Neural cell (in vitro differentiated cells): Measurements from ENCODE around the gene ATP8B4. TPM values are rescaled to one million over a fixed set of nuclear protein-coding genes. Genes with fewer than 3 reads are reported as not detected.

Experiments used
- H2AFZ ChIP-seq: fragments of 200-600, 300-800 bp; sonication (generic), shearing (Covaris generic); 2 replicates; pipeline ENCODE4 v1.6.0; 2014; ENCODE audit warnings: low read depth, mild to moderate bottlenecking, antibody characterized with exemption, low read length, moderate library complexity
- H3F3A ChIP-seq: fragments of 200-600 bp; shearing (Covaris generic); 2 replicates; pipeline ENCODE4 v1.6.1; 2016; ENCODE audit warnings: mild to moderate bottlenecking, moderate library complexity, mixed read lengths, antibody characterized with exemption, low read length; ENCODE audit not compliant: insufficient read depth, poor library complexity, severe bottlenecking
- H3K27ac ChIP-seq: fragments of 200-600, 300-800 bp; sonication (generic), shearing (Covaris generic); 2 replicates; pipeline ENCODE4 v1.5.1; 2014; ENCODE audit warnings: mild to moderate bottlenecking, low read length, moderate library complexity
- H3K27me3 ChIP-seq: fragments of 300-800, 200-600 bp; sonication (generic), shearing (Covaris generic); 2 replicates; pipeline ENCODE4 v1.6.0; 2014; ENCODE audit warnings: mild to moderate bottlenecking, low read depth, low read length, moderate library complexity; ENCODE audit not compliant: insufficient read depth
- H3K36me3 ChIP-seq: fragments of 300-800, 200-600 bp; sonication (generic), shearing (Covaris generic); 2 replicates; pipeline ENCODE4 v1.5.1; 2014; ENCODE audit warnings: mild to moderate bottlenecking, antibody characterized with exemption, low read length, moderate library complexity; ENCODE audit not compliant: insufficient read depth
- H3K4me2 ChIP-seq: fragments of 300-800, 200-600 bp; sonication (generic), shearing (Covaris generic); 2 replicates; pipeline ENCODE4 v1.6.0; 2014; ENCODE audit warnings: mild to moderate bottlenecking, low read length
- H3K4me3 ChIP-seq: fragments of 300-800, 200-600 bp; sonication (generic), shearing (Covaris generic); 2 replicates; pipeline ENCODE4 v1.5.1; 2014; ENCODE audit warnings: mild to moderate bottlenecking, low read length, moderate library complexity
- H3K79me2 ChIP-seq: fragments of 200-600 bp; shearing (Covaris generic); replicated peaks from 2 replicates; pipeline ENCODE4 v1.6.0; 2014; ENCODE audit warnings: mild to moderate bottlenecking, low read length, moderate library complexity; ENCODE audit not compliant: insufficient read depth
- H3K9ac ChIP-seq: fragments of 300-800, 200-600 bp; sonication (generic), shearing (Covaris generic); 2 replicates; pipeline ENCODE4 v1.6.1; 2016; ENCODE audit warnings: mild to moderate bottlenecking, low read length, mixed read lengths
- H3K9me2 ChIP-seq: fragments of 200-600 bp; shearing (Covaris generic); 2 replicates; pipeline ENCODE4 v1.6.1; 2016; ENCODE audit warnings: mild to moderate bottlenecking, low read length, mixed read lengths; ENCODE audit not compliant: insufficient read depth
- H3K9me3 ChIP-seq: fragments of 200-600, 300-800 bp; sonication (generic), shearing (Covaris generic); 2 replicates; pipeline ENCODE4 v1.6.1; 2016; ENCODE audit warnings: mild to moderate bottlenecking, mixed run types, low read length, moderate library complexity, mixed read lengths
- H4K20me1 ChIP-seq: fragments of 200-600 bp; shearing (Covaris generic); 2 replicates; pipeline ENCODE4 v1.6.1; 2016; ENCODE audit warnings: mild to moderate bottlenecking, mixed run types; ENCODE audit not compliant: insufficient read depth
- EP300 ChIP-seq: fragments of 450-650 bp; conservative IDR thresholded peaks from 2 replicates; pipeline ENCODE4 v1.6.1; 2014; ENCODE audit warnings: antibody characterized with exemption, mild to moderate bottlenecking, moderate library complexity; ENCODE audit not compliant: poor library complexity, severe bottlenecking
- EZH2 ChIP-seq: fragments of 200-600, 300-800 bp; shearing (Covaris generic), sonication (generic); IDR thresholded peaks from 2 replicates; pipeline ENCODE4 v1.6.1; 2014; ENCODE audit warnings: antibody characterized with exemption, low read length, borderline replicate concordance, mild to moderate bottlenecking; ENCODE audit not compliant: insufficient read depth, poor library complexity, severe bottlenecking
- MXI1 ChIP-seq: fragments of 450-650 bp; conservative IDR thresholded peaks from 2 replicates; pipeline ENCODE4 v1.6.1; 2014; ENCODE audit warnings: antibody characterized with exemption, mild to moderate bottlenecking; ENCODE audit not compliant: poor library complexity, severe bottlenecking
- POLR2AphosphoS5 ChIP-seq: IDR thresholded peaks from 2 replicates; pipeline ENCODE4 v1.6.1; 2012
- RAD21 ChIP-seq: fragments of 450-650 bp; conservative IDR thresholded peaks from 2 replicates; pipeline ENCODE4 v1.6.1; 2014; ENCODE audit warnings: antibody characterized with exemption, mild to moderate bottlenecking, moderate library complexity
- SMC3 ChIP-seq: fragments of 450-650 bp; conservative IDR thresholded peaks from 2 replicates; pipeline ENCODE4 v1.6.1; 2014; ENCODE audit warnings: antibody characterized with exemption, mild to moderate bottlenecking, moderate library complexity; ENCODE audit not compliant: poor library complexity
- TAF1 ChIP-seq: IDR thresholded peaks from 2 replicates; pipeline ENCODE4 v1.6.1; 2012; ENCODE audit warnings: low read depth
- polyA plus RNA-seq: library from polyadenylated mRNA; depleted of rRNA; stranded (reverse); fragments of >200 nt; gene quantifications from 2 replicates; pipeline ENCODE4 v1.2.3, GENCODE V29; 2014
- TF ChIP-seq, protein P1 (sequence below): fragments of 450-650 bp; IDR thresholded peaks from 2 replicates; pipeline ENCODE4 v1.5.1; 2014; ENCODE audit warnings: antibody characterized with exemption, mild to moderate bottlenecking, moderate library complexity; ENCODE audit not compliant: poor library complexity, severe bottlenecking
- TF ChIP-seq, protein P2 (sequence below): IDR thresholded peaks from 2 replicates; pipeline ENCODE4 v1.6.1; 2012; ENCODE audit warnings: borderline replicate concordance

ATP8B4 gene
- polyA plus RNA-seq, 1 donor from 2014 or later, result 2.9 TPM

DNA sequence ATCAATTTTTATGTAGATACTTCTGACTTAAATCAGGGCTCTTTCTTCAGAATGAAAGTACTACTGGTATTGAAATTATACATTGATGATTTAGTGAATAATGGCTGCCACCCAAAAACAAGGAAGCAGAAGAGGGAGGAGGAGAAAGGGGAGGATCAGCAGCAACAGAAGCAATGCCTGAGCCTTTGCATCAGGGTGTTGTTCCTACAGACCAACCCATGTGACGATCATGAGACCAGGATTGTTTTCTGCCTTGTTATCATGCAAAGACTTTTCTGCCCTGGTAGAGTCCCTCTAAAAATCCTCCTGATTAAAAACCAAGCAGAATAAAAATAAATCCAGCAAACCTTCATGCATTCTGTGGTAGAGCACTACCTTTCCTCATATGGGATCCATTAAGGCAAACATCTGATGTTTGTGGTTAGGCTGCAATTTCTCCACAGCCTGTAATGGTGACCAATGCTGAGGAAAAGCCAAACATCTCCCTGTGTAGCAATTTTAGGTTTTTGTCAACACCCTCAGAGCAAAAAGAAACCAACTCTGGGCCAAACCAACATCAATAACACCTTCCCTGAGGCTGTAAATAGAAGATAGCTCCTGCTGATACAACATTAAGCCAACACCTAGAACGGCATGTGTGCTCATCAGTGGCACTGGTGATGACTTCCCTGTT lies 191.7 kb downstream of the ATP8B4 start:
- Histone ChIP-seq H3F3A (no peaks in the 10 kb centered on the region), H2AFZ (no peak overlapping the region), H3K4me2 (no peak overlapping the region), H3K27me3 (no peaks in the 10 kb centered on the region), H3K27ac (no peak overlapping the region), H3K36me3 (no peaks in the 10 kb centered on the region), H3K79me2 (no peaks in the 10 kb centered on the region), H3K9me2 (no peaks in the 10 kb centered on the region), H3K9me3 (no peaks in the 10 kb centered on the region), H3K9ac (no peak overlapping the region), H4K20me1 (no peaks in the 10 kb centered on the region), H3K4me3 (no peak overlapping the region)
- TF ChIP-seq, protein P1, sequence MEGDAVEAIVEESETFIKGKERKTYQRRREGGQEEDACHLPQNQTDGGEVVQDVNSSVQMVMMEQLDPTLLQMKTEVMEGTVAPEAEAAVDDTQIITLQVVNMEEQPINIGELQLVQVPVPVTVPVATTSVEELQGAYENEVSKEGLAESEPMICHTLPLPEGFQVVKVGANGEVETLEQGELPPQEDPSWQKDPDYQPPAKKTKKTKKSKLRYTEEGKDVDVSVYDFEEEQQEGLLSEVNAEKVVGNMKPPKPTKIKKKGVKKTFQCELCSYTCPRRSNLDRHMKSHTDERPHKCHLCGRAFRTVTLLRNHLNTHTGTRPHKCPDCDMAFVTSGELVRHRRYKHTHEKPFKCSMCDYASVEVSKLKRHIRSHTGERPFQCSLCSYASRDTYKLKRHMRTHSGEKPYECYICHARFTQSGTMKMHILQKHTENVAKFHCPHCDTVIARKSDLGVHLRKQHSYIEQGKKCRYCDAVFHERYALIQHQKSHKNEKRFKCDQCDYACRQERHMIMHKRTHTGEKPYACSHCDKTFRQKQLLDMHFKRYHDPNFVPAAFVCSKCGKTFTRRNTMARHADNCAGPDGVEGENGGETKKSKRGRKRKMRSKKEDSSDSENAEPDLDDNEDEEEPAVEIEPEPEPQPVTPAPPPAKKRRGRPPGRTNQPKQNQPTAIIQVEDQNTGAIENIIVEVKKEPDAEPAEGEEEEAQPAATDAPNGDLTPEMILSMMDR, result no peak
- TF ChIP-seq TAF1 (no peak), EZH2 (no peak), EP300 (no peak), POLR2AphosphoS5 (no peak), RAD21 (no peak), MXI1 (no peak), SMC3 (no peak)
- TF ChIP-seq, protein P2, sequence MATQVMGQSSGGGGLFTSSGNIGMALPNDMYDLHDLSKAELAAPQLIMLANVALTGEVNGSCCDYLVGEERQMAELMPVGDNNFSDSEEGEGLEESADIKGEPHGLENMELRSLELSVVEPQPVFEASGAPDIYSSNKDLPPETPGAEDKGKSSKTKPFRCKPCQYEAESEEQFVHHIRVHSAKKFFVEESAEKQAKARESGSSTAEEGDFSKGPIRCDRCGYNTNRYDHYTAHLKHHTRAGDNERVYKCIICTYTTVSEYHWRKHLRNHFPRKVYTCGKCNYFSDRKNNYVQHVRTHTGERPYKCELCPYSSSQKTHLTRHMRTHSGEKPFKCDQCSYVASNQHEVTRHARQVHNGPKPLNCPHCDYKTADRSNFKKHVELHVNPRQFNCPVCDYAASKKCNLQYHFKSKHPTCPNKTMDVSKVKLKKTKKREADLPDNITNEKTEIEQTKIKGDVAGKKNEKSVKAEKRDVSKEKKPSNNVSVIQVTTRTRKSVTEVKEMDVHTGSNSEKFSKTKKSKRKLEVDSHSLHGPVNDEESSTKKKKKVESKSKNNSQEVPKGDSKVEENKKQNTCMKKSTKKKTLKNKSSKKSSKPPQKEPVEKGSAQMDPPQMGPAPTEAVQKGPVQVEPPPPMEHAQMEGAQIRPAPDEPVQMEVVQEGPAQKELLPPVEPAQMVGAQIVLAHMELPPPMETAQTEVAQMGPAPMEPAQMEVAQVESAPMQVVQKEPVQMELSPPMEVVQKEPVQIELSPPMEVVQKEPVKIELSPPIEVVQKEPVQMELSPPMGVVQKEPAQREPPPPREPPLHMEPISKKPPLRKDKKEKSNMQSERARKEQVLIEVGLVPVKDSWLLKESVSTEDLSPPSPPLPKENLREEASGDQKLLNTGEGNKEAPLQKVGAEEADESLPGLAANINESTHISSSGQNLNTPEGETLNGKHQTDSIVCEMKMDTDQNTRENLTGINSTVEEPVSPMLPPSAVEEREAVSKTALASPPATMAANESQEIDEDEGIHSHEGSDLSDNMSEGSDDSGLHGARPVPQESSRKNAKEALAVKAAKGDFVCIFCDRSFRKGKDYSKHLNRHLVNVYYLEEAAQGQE, result no peak

DNA sequence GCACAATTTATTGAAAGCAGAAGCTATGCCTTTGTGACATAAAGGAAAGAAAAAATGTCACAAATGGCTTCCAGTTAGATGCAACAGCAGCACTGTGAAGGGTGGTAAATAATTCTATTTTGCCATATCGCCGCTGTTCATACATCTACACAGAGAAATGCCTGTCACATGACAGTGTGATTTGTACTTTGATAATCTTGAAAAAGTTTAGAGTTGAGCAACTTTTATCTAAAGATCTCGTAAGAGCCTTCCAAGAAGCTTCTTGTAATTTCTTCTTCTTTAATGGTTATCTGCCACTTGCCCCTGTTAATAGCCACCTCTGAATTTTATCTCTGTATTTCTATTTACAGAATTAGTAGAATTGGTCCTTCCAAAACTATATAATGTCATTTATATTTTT lies 192.3 kb downstream of the ATP8B4 start:
- no peak for TF ChIP-seq SMC3
- no peaks in the 10 kb centered on the region for H3F3A ChIP-seq
- no peak overlapping the region for H3K4me3 ChIP-seq
- no peak overlapping the region for H2AFZ ChIP-seq
- H3K9me2 ChIP-seq, result no peaks in the 10 kb centered on the region
- H3K9ac ChIP-seq, result no peak overlapping the region
- H3K4me2 ChIP-seq, result no peak overlapping the region
- H3K9me3 ChIP-seq, result no peaks in the 10 kb centered on the region
- H4K20me1 ChIP-seq, result no peaks in the 10 kb centered on the region
- H3K79me2 ChIP-seq, result no peaks in the 10 kb centered on the region
- no peaks in the 10 kb centered on the region for H3K27me3 ChIP-seq
- no peak overlapping the region for H3K27ac ChIP-seq
- no peaks in the 10 kb centered on the region for H3K36me3 ChIP-seq
